DMS53 treated with DMSO at 0.1 percent for 48 hours (cell line): Measurements from ENCODE around the gene AMMECR1.
"Not testable (repeated sequence)": the region's sequence is repeated elsewhere in the genome, so short reads cannot be mapped to it uniquely, and the experiment has no call there.

Experiments used
- DNase-seq: peaks from one replicate; lab custom pipeline; 2025; ENCODE audit not compliant: unreplicated experiment; lab: John Stamatoyannopoulos, UW

The AMMECR1 gene

GRCh38 chrX:110317820-110318663, at the start of gene AMMECR1:
Gene AMMECR1, minus strand, starts transcription at chrX:110318085. Its CDS starts 14 bp downstream, at chrX:110318071.
- peak; percentile 44 for DNase-seq

DNA sequence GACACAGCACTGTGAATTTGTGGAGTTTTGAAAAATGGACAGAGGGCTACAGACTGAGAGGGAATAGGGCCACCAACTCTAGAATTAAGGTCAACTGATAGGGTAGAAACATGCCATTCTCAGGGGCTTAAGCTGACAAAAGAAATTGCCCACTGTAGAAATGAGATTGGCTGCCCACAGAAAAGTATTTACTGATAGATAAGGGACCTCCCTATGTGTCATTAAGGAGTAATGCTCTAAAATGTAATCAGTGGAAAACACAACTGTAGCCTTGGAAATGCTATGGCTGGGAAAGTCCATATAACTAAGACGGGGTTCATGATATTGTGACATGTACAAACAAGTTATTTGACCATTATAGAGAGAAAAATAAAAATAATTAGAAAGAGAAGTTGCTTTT, 45.4 kb upstream of the AMMECR1 start:
- no peak for DNase-seq

DNA sequence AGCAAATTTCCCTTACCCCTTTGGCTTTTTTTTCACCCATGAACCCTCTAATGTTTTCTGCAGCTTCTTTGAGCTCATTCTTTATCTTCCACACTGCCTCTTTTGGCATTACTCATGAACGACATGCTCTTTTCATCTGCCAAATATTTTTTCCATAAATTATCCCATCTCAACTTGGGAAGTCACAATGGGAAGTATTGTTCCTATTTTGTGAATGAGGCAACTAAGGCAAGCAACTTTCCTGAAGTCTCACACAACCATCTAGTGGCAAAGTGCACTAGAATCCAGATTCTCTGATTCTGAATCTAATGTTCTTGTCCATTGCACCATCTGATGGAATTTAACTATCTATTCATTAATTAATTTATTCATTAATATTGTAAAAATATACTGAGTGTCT, 41.4 kb upstream of the AMMECR1 start:
- DNase-seq = no peak

GRCh38 chrX:110358548-110358947, 40.7 kb upstream of the AMMECR1 start, which contains the start of gene RTL9:
Gene RTL9, plus strand, starts transcription at chrX:110358848. Its CDS starts 91,770 bp downstream, at chrX:110450618.
- DNase-seq = no peak

GRCh38 chrX:110346681-110347080, 28.8 kb upstream of the AMMECR1 start:
- no peak for DNase-seq

GRCh38 chrX:110341189-110342035, 23.5 kb upstream of the AMMECR1 start:
- no peak for DNase-seq

DNA sequence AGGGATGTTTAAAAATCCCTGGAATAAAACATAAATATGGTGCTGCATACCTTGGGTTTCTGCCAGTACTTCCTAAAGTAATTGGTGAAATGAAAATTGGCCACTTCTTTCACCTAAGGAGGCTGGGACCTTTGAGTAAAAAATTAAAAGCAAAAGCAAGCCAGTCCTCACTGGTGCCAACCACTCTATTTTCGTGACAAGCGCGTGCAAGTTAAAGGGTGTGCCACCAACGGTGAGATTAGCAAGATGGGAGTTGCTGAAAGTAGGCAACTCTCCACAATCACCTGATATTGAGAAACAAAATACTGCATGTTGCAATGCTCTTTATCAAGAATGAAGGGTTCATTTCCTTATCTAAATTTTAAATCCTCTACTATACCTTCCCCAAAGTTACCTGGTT, 21.1 kb upstream of the AMMECR1 start:
- DNase-seq = no peak

DNA sequence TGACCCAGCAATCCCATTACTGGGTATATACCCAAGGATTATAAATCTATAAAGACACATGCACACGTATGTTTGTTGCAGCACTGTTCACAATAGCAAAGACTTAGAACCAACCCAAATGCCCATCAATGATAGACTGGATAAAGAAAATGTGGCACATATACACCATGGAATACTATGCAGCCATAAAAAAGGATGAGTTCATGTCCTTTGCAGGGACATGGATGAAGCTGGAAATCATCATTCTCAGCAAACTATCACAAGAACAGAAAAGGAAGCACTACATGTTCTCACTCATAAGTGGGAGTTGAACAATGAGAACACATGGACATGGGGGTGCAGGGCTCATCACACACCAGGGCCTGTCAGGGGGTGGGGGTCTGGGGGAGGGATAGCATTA, 15.6 kb upstream of the AMMECR1 start:
- DNase-seq = not testable (repeated sequence)

DNA sequence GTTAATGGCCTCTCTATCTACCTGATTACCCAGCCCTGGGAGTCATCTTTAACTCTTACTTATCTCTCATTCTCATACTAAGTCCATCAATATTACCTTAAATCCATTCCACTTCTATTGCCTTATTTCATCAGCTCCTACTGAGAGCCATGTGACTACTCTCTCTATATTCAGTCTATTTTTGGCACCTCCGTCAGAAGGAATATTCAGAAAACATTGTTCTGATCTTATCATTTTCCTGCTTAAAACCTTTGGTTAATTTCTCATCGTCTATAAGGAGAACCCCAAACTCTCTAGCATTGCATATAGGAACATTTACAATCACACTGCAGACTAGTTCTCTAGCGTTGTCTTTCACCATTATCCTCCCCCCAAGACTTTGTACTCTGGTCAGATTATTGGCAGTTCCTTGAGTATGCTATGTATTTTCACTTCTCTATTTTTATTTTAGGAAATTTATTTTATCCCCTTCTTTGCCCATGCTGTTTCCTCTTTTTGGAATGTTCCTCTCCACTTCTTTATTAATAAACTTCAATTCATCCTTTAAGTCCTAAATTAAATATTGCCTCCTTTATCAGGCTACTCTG, 13.7 kb upstream of the AMMECR1 start:
- DNase-seq = no peak

DNA sequence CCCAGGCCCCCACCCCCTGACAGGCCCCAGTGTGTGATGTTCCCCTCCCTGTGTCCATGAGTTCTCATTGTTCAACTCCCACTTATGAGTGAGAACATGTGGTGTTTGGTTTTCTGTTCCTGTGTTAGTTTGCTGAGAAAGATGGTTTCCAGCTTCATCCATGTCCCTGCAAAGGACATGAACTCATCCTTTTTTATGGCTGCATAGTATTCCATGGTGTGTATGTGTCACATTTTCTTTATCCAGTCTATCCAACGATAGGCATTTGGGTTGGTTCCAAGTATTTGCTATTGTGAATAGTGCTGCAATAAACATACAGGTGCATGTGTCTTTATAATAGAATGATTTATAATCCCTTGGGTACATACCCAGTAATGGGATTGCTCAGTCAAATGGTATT, 10.7 kb upstream of the AMMECR1 start:
- DNase-seq = not testable (repeated sequence)

- no peak for DNase-seq
Observed at GRCh38 chrX:110327336-110327735, 9.5 kb upstream of the AMMECR1 start.

DNA sequence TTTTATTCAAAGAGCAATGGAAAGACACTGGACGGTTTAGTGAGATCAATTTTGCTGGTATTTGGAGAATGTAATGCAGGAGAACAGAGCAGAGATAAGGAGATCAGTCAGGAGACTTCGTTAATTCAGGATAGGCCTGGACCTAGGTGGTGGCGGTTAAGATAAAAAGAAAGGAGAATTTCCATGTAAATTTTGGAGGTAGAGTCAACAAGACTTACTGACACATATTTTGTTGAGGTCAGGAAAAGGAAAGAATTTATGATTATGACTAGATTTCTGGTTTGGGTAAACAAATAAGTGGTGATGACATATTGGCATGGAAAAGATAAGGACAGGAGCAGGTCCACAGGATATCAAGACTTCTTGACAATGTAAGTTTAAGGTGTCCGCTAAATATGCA, 8.8 kb upstream of the AMMECR1 start:
- DNase-seq = no peak

DNA sequence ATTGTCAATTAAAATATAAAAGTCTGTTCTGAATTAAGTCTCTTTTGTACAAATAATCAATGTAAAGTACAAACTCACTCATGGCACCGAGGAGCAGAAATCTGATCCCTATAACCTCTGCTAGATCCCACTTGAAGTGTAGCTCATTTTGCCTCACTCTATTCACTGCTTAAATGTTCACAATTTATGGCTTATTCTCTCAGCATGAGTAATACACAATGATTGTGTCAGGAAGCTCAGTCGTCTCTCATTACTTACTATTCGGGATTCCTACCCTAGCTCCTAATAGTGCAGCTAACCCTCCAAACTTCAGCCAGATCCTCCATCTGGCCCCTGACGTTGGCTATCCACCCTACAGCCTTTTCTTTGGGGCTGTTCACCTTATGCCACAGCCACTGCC, 4.7 kb upstream of the AMMECR1 start:
- no peak for DNase-seq

DNA sequence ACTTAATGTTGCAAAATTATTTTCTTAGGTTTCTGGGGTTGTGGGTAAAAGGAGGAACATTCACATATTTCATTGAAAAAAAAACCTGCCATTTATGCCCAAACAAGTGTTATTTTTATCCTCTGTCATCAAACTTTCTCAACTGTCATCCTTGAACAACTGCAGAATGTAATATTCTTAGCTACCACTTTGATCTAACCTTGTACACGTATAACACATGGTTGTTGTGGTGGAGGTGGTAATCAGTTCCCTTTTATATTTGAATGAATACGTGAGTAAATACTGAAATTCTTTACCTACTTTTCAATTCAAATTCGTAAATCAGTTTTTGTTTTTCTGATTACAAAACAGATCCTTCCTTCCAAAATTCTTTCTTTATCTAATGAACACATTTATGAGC, 3.8 kb upstream of the AMMECR1 start:
- DNase-seq = no peak

DNA sequence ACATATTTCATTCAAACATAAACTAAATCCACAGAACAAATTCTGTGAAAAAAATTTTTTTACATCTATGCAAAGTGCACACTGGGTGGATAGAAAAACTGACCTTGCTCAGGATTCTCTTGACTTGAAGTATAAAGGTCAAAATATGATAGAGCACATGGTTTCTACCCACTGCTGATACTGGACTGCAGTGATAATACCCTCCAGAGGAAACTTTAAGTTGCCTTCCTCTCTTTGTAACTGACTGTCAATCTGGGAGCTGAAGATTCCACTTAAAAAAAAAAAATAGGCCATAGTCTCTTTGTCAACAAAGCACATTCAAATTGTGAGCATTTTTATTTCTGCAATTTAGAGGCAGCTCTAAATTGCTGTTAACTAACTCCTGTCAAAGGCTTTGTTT, 3.2 kb upstream of the AMMECR1 start:
- no peak for DNase-seq

GRCh38 chrX:110320381-110320987, 2.6 kb upstream of the AMMECR1 start:
- no peak for DNase-seq

DNA sequence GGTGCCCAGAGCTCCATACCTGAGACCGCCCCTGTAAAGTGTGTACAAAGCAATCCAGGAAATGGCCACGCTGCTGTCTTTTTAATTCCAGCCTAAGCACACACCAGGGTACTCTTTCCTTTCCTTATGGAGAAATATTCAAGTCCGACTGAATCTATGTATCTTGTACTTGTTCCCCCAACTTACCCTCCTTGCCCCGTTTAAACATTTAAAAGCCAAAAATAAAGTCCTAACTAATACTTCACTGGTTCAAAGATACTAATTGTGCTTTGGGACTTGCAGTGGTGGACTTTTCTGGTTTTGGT, 731 bp upstream of the AMMECR1 start:
- DNase-seq = peak; percentile 72

GRCh38 chrX:110317061-110317819, 645 bp downstream of the AMMECR1 start:
- no peak for DNase-seq

DNA sequence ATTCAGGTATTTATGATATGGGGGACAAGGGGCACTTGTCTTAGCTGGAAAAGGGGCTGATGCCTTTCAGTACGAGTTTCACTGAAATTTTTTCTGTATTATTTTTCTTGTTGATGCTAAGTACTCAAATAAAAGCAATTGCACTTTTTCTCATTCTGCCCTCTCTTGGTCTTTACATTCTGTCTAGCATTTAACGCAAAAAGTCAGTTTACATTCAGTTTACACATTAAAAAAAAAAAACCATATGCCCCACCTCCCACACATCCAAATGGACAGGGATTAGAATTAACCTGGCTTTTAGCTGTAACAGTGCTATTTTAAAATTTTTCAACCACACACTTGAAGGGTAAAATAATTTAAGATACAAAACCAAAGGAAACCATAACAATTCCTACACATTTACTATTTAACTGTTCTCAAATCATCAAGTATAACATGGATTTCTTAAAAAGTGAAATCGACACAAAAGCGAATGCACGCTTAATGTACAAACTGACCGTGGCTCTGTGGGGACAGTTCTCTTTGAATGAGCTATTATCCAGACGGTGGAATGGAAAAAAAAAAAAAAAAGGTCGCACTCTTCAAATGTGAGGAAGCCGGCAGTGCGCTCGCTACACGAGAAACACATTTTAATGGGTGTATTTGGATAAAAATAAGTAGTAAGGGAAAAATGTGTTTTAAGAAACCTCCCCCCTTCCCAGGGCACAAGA, 1.4 kb downstream of the AMMECR1 start:
- DNase-seq = no peak

- no peak for DNase-seq
Observed at GRCh38 chrX:110315551-110315950, 2.3 kb downstream of the AMMECR1 start.
